ENCODE results near the gene SCAF1.

SCAF1 gene

DNA sequence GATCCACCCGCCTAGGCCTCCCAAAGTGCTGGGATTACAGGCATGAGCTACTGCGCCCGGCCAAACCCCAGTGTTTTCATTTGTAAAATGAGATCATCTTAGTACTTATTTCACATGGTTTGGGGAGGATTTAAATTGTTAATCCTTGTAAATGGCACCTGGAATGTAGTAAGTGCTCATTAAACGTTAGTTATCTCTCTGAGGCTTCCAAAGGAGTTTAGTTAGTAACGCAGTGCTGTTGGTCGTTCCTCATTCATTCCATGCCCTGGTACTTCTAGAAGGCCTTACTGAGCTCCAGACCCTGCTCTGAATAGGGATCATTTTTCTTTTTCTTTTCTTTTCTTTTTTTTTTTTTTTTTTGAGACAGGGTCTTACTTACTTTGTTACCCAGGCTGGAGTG lies 54.1 kb downstream of the SCAF1 start:
- no peak for DNase-seq
- Histone ChIP-seq H3K9me2 (replicated peaks; ENCODE audit: insufficient read depth, low read length) (no peaks in the 10 kb centered on the region), H3K4me3 (ENCODE audit: low read length) (no peak overlapping the region), H4K20me1 (ENCODE audit: insufficient read depth, low read length) (no peaks in the 10 kb centered on the region), H3K27me3 (replicated peaks; ENCODE audit: insufficient read depth, low read length) (peaks cover 18% of the 10 kb centered on the region), H3K27ac (ENCODE audit: low read length) (no peak overlapping the region), H3F3A (ENCODE audit: insufficient read depth, low read length) (no peaks in the 10 kb centered on the region), H3K4me1 (ENCODE audit: low read length) (no peaks in the 10 kb centered on the region), H2AFZ (ENCODE audit: low read length) (no peak overlapping the region), H3K9ac (ENCODE audit: low read length) (no peak overlapping the region), H3K9me3 (replicated peaks; ENCODE audit: insufficient read depth, low read length) (no peaks in the 10 kb centered on the region), H3K36me3 (replicated peaks; ENCODE audit: insufficient read depth, low read length) (no peaks in the 10 kb centered on the region), H3K79me2 (ENCODE audit: low read length) (no peaks in the 10 kb centered on the region), H3K4me2 (ENCODE audit: low read depth, low read length) (no peak overlapping the region)
- no peak for TF ChIP-seq EZH2phosphoT487 (IDR thresholded peaks at IDR 0.05; ENCODE audit: low read length)
- no peak for TF ChIP-seq CTCF (IDR thresholded peaks at IDR 0.05; ENCODE audit: low read length)
- no peak for TF ChIP-seq EZH2 (optimal IDR thresholded peaks at IDR 0.05; ENCODE audit: low read depth, low read length)

DNA sequence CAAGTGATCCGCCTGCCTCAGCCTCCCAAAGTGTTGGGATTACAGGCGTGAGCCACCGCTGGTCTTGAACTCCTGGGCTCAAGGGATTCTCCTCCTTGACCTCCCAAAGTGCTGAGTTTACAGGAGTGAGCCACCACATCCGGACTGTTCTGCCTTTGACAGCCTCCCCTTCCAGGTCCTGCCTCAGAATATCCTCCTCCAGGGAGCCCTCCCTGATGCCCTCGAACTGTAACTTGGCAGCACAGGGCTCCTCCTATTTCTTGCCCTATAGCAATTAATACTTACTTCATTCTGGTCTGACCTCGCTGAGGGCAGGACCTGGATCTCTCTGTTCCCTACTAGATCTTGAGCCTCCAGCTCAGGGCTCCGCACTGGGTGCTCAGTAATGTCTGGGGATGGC lies 54.9 kb downstream of the SCAF1 start:
- no peak for DNase-seq
- H3K4me2 ChIP-seq (ENCODE audit: low read depth, low read length): no peak overlapping the region
- H3K27me3 ChIP-seq (replicated peaks; ENCODE audit: insufficient read depth, low read length): peaks cover 16% of the 10 kb centered on the region
- no peaks in the 10 kb centered on the region for H3K9me2 ChIP-seq (replicated peaks; ENCODE audit: insufficient read depth, low read length)
- no peak overlapping the region for H2AFZ ChIP-seq (ENCODE audit: low read length)
- no peak for TF ChIP-seq EZH2 (optimal IDR thresholded peaks at IDR 0.05; ENCODE audit: low read depth, low read length)
- TF ChIP-seq EZH2phosphoT487 (IDR thresholded peaks at IDR 0.05; ENCODE audit: low read length): no peak
- TF ChIP-seq CTCF (IDR thresholded peaks at IDR 0.05; ENCODE audit: low read length): no peak
- no peak overlapping the region for H3K4me3 ChIP-seq (ENCODE audit: low read length)
- H3K9me3 ChIP-seq (replicated peaks; ENCODE audit: insufficient read depth, low read length): no peaks in the 10 kb centered on the region
- no peaks in the 10 kb centered on the region for H3F3A ChIP-seq (ENCODE audit: insufficient read depth, low read length)
- no peaks in the 10 kb centered on the region for H4K20me1 ChIP-seq (ENCODE audit: insufficient read depth, low read length)
- no peak overlapping the region for H3K27ac ChIP-seq (ENCODE audit: low read length)
- H3K79me2 ChIP-seq (ENCODE audit: low read length): no peaks in the 10 kb centered on the region
- H3K4me1 ChIP-seq (ENCODE audit: low read length): no peaks in the 10 kb centered on the region
- H3K9ac ChIP-seq (ENCODE audit: low read length): no peak overlapping the region
- no peaks in the 10 kb centered on the region for H3K36me3 ChIP-seq (replicated peaks; ENCODE audit: insufficient read depth, low read length)

DNA sequence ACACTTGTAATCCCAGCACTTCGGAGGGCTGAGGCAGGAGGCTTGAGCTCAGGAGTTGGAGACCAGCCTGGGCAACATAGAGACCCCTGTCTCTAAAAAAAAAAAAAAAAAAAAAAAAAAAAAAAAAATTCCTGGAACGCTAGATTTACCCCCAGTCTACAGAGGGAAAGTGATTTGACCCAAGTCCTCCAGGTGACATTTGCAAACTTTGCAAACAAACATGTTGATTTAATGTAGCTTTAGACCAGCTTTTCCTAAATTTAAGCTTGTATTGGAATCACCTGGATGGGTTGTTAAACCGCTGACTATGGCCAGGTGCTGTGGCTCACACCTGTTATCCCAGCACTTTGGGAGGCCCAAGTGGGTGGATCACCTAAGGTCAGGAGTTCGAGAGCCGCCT lies 57.4 kb downstream of the SCAF1 start:
- H2AFZ ChIP-seq (ENCODE audit: low read length): no peak overlapping the region
- peaks cover 24% of the 10 kb centered on the region for H3K27me3 ChIP-seq (replicated peaks; ENCODE audit: insufficient read depth, low read length)
- no peaks in the 10 kb centered on the region for H3K9me2 ChIP-seq (replicated peaks; ENCODE audit: insufficient read depth, low read length)
- H3K4me2 ChIP-seq (ENCODE audit: low read depth, low read length): no peak overlapping the region
- no peak overlapping the region for H3K27ac ChIP-seq (ENCODE audit: low read length)
- H3K9ac ChIP-seq (ENCODE audit: low read length): no peak overlapping the region
- no peaks in the 10 kb centered on the region for H3K36me3 ChIP-seq (replicated peaks; ENCODE audit: insufficient read depth, low read length)
- no peaks in the 10 kb centered on the region for H3K4me1 ChIP-seq (ENCODE audit: low read length)
- H4K20me1 ChIP-seq (ENCODE audit: insufficient read depth, low read length): no peaks in the 10 kb centered on the region
- no peak overlapping the region for H3K4me3 ChIP-seq (ENCODE audit: low read length)
- DNase-seq: no peak
- no peaks in the 10 kb centered on the region for H3K9me3 ChIP-seq (replicated peaks; ENCODE audit: insufficient read depth, low read length)
- H3F3A ChIP-seq (ENCODE audit: insufficient read depth, low read length): no peaks in the 10 kb centered on the region
- no peak for TF ChIP-seq EZH2phosphoT487 (IDR thresholded peaks at IDR 0.05; ENCODE audit: low read length)
- no peak for TF ChIP-seq CTCF (IDR thresholded peaks at IDR 0.05; ENCODE audit: low read length)
- no peak for TF ChIP-seq EZH2 (optimal IDR thresholded peaks at IDR 0.05; ENCODE audit: low read depth, low read length)
- H3K79me2 ChIP-seq (ENCODE audit: low read length): no peaks in the 10 kb centered on the region

Data from MM.1S (cell line).